ENCODE measurements around the gene BZW1. TPM values are rescaled to one million over a fixed set of nuclear protein-coding genes. Genes with fewer than 3 reads are reported as not detected.
A peak's percentile ranks its signal among the peaks of the same experiment; 100 is the strongest.

Gene BZW1
- total RNA-seq, 1 experiment from 2014 or later, result 454 TPM

- intact Hi-C loops (cut with micrococcal nuclease), result no loop called here
These were observed 24.9 kb upstream of the BZW1 start for GRCh38 chr2:200786826-200787225.

More at GRCh38 chr2:200786826-200787225, 24.9 kb upstream of the BZW1 start:
- H4K20me1 ChIP-seq (ENCODE audit: insufficient read depth), result no peaks in the 10 kb centered on the region
- H3K4me3 ChIP-seq (replicated peaks in 1 of 2; ENCODE audit: low read depth in 1 of 2, low read length in 2 of 2), result peak overlapping the region in 1 of 2 experiments; percentile 35; a peak in 1 of 4 replicates
- CTCF ChIA-PET, result no interaction called here
- H3K4me1 ChIP-seq (ENCODE audit: control insufficient read depth in 1 of 2, insufficient read depth in 2 of 2, low read length in 2 of 2), result peaks cover 17 to 38% of the 10 kb centered on the region in 2 experiments
- peak; percentile 39 for DNase-seq (ENCODE audit: low read depth, low spot score)
- no peaks in the 10 kb centered on the region for H3K36me3 ChIP-seq (ENCODE audit: control insufficient read depth in 1 of 2, insufficient read depth in 2 of 2, low read length in 2 of 2)
- H3K27ac ChIP-seq (ENCODE audit: low read depth, low read length), result peak overlapping the region; percentile 21; the same call in 1 of the 2 replicates
- ATAC-seq, result peak; percentile 66
- H3K79me2 ChIP-seq (ENCODE audit: insufficient read depth, low read length), result no peaks in the 10 kb centered on the region
- peak overlapping the region; percentile 75 for H3K4me2 ChIP-seq (ENCODE audit: low read length)
- H3K9me3 ChIP-seq (ENCODE audit: control insufficient read depth in 1 of 2, insufficient read depth in 1 of 2, low read depth in 1 of 2, low read length in 2 of 2), result no peaks in the 10 kb centered on the region
- TF ChIP-seq SIN3A (IDR thresholded peaks at IDR 0.05; ENCODE audit: low read depth) (no peak), RAD21 (IDR thresholded peaks at IDR 0.05; ENCODE audit: low read depth) (no peak), EZH2phosphoT487 (IDR thresholded peaks at IDR 0.05; ENCODE audit: borderline replicate concordance) (no peak), SP1 (IDR thresholded peaks at IDR 0.05; ENCODE audit: low read depth) (peak; percentile 24), ZNF274 (IDR thresholded peaks at IDR 0.05; ENCODE audit: low read depth, low read length) (no peak), YY1 (IDR thresholded peaks at IDR 0.05; ENCODE audit: extremely low read depth, insufficient replicate concordance, low read depth, low read length) (no peak), JUND (IDR thresholded peaks at IDR 0.05) (no peak), POLR2AphosphoS5 (IDR thresholded peaks at IDR 0.05; ENCODE audit: low read depth, low read length) (0 out of 2 replicates have a peak, but pooled peaks have one; percentile 42), TCF7L2 (IDR thresholded peaks at IDR 0.05; ENCODE audit: borderline replicate concordance, extremely low read depth, insufficient read depth, insufficient read length) (no peak), MAX (IDR thresholded peaks at IDR 0.05) (no peak), CTCF (IDR thresholded peaks at IDR 0.05 in 2 of 3, conservative IDR thresholded peaks at IDR 0.05 in 1 of 3; ENCODE audit: borderline replicate concordance in 1 of 3, insufficient read depth in 1 of 3, low read depth in 2 of 3, low read length in 2 of 3) (no peak), ZFX (IDR thresholded peaks at IDR 0.05) (no peak), ELF1 (IDR thresholded peaks at IDR 0.05; ENCODE audit: borderline replicate concordance, low read depth) (no peak), FOSL1 (IDR thresholded peaks at IDR 0.05; ENCODE audit: low read depth) (peak; percentile 19), REST (IDR thresholded peaks at IDR 0.05; ENCODE audit: low read depth) (no peak), EZH2 (IDR thresholded peaks at IDR 0.05) (no peak), ATF3 (IDR thresholded peaks at IDR 0.05) (no peak), CBX3 (IDR thresholded peaks at IDR 0.05; ENCODE audit: low read depth) (no peak), ZBTB33 (IDR thresholded peaks at IDR 0.05; ENCODE audit: extremely low read depth, insufficient replicate concordance, low read length) (no peak), POLR2A (IDR thresholded peaks at IDR 0.05; ENCODE audit: borderline replicate concordance, extremely low read depth, insufficient read depth, insufficient read length) (no peak), CEBPB (IDR thresholded peaks at IDR 0.05; ENCODE audit: low read depth) (no peak)
- POLR2A ChIA-PET, result interaction anchor here (1.7 kb wide), 1 partner anchor 22 kb away, joined by 10 read pairs; no protein-coding TSS in a partner anchor
- peak overlapping the region; percentile 95 for H2AFZ ChIP-seq (ENCODE audit: low read depth, low read length, poor library complexity, severe bottlenecking)
- H3K27me3 ChIP-seq (ENCODE audit: insufficient read depth, low read length), result no peaks in the 10 kb centered on the region
- RAD21 ChIA-PET (ENCODE audit: low non-redundant PET in 1 of 2, low total read pairs in 2 of 2, uncharacterized antibody in 2 of 2, unreplicated experiment in 2 of 2), result no interaction called here
- peak overlapping the region; percentile 28 for H3K9ac ChIP-seq (ENCODE audit: low read length)
- H3K9me2 ChIP-seq (ENCODE audit: insufficient read depth), result no peaks in the 10 kb centered on the region
- BruUV-seq (replicated peaks), result no TSS peak
